IPS DF 4.7 (cell line): ENCODE results near the gene ADK.
"Not testable (repeated sequence)": the region's sequence is repeated elsewhere in the genome, so short reads cannot be mapped to it uniquely, and the experiment has no call there.

Experiments used
- DNase-seq: peaks from one replicate; pipeline ENCODE4 v3.0.0-alpha.2; 2013; ENCODE audit warnings: low spot score; ENCODE audit errors: extremely low read depth

Gene ADK

DNA sequence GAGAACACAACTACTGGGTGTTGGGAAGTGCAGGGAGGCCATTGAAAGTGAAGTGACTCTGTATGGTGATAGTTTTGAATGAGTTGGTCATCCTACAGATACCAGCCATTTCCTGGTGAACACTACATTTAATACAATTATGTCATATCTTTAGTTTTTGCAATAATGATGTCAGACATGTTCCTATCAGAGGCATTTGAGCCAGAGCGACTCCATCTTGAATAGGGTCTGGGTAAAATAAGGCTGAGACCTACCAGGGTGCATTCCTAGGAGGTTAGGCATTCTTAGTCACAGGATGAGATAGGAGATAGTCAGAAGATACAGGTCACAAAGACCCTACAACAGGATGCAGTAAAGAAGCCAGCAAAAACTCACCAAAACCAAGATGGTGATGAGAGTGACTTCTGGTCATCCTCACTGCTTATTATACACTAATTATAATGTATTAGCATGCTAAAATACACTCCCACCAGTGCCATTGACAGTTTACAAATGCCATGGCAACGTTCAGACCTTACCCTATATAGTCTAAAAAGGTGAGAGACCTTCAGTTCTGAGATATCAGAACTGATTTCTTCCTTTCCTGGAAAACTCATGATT lies 28.2 kb downstream of the ADK start:
- DNase-seq, result no peak

DNA sequence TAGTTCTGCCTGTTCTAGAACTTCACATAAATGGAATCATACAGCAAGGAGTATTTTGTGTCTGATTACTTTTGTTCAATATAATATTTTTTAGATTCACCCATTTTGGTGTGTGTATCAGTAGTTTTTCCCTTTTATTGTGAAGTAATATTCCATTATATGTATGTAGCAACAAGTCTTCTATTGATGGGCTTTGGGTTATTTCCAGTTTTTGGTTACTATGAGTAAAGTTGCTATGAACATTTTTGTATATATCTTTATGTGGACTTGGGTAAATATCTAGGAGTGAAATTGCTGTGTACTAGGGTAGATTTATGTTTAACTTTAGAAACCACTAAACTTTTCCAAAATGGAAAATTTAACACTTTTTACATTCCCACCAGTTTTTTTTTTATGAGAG lies 35.7 kb downstream of the ADK start:
- DNase-seq, result no peak

DNA sequence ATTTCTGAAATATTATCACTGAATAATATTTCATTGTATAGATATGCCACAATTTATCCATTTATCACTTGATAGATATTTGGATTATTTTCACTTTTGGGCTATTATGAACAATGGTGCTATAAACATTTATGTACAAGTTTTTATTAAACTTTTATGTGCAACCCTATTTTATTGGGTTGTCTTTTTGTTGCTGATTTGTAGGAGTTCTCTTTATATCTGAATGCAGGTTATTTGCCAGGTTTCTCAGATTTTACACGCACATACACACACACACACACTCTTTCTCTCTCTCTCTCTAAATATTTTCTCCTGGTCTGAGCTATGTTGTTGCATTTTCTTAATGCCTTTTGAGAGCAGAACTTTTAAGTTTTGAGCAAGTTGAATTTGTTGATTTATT lies 36.2 kb downstream of the ADK start:
- DNase-seq, result no peak

DNA sequence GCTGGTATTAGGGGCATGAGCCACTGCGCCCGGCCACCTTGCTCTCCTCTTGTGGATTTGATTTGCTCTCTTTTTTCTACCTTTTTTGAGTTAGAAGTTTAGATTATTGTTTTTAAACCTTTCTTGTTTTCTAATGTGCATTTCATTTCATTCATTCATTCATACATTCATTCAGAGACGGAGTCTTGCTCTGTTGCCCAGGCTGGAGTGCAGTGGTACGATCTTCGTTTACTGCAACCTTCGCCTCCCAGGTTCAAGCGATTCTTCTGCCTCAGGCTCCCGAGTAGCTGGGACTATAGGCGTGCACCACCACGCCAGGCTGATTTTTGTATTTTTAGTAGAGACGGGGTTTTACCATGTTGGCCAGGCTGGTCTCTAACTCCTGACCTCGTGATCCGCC lies 37.6 kb downstream of the ADK start:
- not testable (repeated sequence) for DNase-seq

DNA sequence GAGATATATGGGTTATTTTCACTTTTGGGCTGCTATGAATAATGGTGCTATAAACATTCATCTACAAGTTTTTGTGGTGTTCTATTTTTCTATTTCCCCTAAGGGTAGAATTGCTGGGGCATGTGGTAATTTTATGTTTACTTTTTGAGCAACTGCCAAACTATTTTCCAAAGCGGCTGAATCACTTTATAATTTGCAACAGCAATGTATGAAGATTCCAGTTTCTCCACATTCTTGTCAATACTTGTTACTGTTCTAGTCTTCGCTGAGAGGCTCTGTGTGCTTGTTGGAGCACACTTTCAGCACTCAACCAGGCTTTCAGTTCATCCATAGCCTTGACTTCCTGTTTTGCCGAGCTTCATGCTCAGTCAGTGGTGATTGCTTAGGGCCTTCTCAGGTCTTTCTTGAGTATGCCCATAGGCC lies 39.0 kb downstream of the ADK start:
- no peak for DNase-seq

DNA sequence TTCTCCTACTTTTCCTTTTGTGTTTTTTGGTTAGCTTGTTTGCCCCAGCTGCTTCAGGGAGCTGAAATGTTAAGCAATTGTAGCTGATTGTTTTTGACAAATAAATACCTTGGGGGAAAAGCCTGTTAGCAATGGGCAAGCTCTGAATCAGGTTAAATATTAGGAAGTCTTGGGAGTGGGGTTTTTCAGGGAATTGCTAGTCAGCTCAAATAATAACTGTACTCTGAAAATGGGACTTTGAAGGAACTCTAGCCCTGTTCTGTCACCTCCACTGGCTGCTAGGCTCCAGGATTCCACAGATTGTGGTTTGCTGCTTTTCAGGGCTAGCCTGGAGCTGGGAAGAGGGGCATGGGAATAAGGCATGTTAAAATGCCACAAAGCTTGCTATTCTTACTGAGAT lies 39.5 kb downstream of the ADK start:
- no peak for DNase-seq

DNA sequence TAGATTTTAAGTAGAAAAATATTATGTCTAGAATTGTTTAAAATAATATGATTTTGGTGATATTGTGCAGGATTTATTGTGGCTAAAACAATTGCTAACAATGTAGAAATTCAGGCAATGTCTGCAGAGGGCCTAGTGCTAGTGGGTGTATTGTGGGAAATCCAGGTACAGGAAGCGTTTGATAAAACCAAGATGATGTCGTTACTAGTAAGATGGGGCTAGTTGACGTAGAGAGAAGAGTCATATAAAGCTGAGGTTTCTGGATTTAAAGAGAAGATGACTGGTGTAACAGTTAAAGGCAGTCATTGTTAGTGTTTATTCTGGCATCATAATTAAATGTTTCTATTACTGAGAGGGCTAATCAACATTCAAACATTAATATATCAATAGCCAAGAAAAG lies 43.5 kb downstream of the ADK start:
- DNase-seq, result no peak

DNA sequence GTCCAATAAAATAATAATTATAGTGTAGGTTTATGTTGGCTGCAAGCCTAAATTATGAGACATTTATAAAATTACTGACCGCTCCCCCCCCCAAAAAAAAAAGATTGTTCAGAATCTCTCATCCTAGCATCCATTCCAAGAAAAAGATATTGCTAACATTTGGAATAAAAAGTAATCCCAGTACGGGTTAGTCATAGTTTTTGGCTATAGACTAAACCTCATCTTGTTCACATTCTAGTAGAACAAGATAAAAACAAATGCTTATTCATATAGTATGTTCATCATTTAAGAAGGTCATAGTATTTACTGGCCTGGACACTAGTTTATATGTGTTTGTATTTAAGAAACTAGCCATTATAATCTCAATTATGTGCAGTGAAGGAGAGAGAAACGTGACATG lies 44.0 kb downstream of the ADK start:
- DNase-seq, result no peak

DNA sequence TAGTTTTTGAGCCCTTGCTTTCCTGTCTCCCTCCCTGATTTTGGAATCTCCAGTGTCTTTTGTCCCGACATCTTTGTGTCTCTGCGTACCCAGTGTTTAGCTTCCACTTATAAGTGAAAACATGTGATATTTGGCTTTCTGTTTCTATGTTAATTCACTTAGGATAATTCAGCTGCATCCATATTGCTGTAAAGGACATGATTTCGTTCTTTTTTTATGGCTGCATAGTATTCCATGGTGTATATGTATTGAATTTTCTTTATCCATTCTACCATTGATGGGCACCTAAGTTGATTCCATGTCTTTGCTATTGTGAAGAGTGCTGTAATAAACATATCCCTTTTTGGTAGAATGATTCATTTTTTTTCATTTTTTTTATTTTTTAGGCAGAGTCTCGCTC lies 48.3 kb downstream of the ADK start:
- no peak for DNase-seq

DNA sequence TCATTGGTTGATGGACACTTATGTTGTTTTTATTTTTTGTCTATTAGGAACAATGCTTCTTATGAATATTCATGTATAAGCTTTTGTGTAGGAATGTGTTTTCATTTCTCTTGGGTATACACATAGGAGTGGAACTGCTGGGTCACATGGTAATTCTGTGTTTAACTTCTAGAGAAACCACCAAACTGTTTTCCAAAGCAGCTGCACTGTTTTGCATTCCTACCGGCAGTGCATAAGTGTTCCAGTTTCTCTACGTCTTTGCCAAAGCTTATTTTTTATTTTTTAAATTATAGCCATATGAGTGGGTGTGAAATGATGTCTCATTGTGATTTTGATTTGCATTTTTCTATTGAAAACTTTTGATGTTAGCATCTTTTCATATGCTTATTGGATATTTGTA lies 51.3 kb downstream of the ADK start:
- no peak for DNase-seq

DNA sequence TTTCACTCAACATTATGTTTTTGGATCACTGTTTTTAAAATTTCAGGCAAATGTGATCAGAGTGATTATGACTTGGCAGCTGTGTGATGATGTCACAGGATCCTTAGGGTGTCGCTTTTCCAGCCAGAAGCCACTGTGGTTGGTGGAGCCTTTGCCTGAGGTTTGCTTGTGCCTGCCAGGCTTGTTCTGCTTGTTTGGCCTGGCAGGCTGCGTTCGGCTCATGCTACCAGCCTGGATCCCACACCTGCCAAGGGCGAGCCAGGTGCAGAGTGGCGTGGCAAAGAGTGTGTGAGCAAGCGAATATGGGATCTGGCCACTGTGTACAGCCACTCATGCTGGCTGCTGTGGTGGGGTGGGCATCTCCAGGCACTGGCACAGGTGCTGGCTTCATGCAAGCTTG lies 55.7 kb downstream of the ADK start:
- no peak for DNase-seq

DNA sequence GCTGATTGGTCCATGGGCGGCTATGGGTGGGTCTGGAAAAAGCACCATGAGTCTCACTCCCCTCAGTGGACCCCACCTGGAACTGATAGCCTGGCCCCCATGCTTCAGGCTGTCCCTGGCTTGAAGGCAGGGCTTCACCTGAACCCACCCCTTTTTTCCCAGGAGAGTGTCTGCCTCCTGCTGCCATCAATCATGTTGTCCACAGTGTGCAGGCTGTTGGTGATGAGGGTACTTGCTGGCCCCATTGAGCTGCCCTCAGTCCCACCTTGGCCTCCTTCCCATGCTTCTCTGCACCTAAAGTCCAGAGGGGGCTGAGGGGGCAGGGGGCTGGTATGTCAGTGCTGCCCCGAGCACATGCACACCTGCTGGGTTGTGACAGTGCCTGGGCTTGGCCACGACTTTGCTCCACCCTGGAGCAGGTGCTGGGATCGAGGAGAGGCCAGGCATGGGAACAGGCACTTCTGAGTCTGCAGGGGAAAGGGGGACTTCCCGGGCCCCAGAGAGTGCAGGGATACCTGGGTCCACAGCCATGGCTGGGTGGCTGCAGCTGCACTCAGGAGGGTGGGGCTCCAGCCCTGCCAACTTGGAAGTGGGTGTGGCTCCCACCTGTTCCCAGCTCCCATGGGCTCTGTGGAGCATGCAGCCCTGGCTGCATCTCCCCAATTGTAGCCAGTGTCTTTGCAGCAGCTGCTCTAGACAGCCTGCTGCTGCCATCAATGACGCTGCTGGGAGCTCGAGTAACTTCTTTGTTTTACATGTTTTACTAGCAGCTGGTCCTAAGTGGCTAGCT lies 56.9 kb downstream of the ADK start:
- no peak for DNase-seq

DNA sequence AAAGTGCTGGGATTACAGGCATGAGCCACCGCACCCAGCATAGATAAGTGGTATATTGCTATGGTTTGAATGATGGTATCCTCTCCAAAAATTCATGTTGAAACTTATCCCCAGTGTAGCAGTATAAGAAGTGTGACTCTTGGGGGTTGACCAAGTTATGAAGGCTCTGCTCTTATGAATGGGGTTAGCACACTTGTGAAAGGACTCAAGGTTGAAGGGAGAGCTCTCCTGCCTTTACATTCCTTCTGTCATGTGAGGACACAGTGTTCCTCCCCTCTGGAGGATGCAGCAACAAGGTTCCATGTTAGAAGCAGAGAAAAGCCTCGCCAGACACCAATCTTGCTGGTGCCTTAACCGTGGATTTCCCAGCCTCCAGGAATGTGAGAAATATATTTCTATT lies 58.0 kb downstream of the ADK start:
- no peak for DNase-seq

DNA sequence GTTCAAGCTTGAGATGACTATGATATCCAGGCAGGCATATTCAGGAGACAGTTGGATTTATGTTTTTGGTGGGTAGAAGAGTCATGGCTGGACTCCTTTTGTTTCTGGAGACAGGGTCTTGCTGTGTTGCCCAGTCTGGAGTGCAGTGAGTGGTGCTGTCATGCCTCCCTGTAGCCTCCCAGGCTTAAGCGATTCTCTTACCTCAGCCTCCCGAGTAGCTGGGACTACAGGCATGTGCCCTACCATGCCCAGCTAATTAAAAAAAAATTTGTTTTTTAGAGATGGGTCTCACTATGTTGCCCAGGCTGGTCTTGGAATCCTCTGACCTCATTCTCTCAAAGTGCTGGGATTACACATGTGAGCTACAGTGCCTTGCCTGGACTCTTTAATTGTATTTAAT lies 62.0 kb downstream of the ADK start:
- no peak for DNase-seq

DNA sequence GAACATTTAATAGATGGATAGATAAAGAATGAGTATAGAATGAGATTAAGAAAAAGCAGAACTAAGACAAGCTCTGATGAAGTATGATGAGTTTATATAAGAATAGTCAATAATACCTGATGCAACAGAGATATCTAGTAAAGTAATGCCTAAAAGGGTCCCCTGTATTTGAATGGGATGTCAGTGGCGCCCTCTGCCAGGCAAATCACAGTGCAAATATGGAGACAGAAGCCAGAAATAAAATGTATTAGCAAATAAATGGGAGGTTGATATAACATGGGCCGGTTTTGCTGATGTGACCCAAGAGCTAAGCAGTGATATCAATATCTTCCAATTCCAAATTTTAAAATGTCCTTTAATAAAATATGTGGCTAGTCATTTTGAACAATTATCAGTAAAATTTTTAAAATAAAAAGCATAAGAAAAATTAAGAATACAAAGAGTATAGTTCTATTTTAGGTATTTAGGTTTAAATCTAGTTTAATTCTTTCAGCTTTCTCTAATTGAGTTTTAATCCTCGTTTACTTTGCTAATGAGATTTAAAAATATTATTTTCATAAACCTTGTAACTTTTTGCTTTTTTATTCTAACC lies 62.6 kb downstream of the ADK start:
- no peak for DNase-seq

DNA sequence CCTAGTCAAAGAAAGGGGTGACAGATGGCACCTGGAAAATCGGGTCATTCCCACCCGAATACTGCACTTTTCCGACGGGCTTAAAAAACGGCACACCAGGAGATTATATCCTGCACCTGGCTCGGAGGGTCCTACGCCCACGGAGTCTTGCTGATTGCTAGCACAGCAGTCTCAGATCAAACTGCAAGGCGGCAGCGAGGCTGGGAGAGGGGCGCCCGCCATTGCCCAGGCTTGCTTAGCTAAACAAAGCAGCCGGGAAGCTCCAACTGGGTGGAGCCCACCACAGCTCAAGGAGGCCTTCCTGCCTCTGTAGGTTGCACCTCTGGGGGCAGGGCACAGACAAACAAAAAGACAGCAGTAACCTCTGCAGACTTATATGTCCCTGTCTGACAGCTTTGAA lies 66.1 kb downstream of the ADK start:
- DNase-seq, result not testable (repeated sequence)

DNA sequence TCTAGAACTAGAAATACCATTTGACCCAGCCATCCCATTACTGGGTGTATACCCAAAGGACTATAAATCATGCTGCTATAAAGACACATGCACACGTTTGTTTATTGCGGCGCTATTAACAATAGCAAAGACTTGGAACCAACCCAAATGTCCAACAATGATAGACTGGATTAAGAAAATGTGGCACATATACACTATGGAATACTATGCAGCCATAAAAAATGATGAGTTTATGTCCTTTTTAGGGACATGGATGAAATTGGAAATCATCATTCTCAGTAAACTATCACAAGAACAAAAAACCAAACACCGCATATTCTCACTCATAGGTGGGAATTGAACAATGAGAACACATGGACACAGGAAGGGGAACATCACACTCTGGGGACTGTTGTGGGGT lies 71.4 kb downstream of the ADK start:
- not testable (repeated sequence) for DNase-seq

DNA sequence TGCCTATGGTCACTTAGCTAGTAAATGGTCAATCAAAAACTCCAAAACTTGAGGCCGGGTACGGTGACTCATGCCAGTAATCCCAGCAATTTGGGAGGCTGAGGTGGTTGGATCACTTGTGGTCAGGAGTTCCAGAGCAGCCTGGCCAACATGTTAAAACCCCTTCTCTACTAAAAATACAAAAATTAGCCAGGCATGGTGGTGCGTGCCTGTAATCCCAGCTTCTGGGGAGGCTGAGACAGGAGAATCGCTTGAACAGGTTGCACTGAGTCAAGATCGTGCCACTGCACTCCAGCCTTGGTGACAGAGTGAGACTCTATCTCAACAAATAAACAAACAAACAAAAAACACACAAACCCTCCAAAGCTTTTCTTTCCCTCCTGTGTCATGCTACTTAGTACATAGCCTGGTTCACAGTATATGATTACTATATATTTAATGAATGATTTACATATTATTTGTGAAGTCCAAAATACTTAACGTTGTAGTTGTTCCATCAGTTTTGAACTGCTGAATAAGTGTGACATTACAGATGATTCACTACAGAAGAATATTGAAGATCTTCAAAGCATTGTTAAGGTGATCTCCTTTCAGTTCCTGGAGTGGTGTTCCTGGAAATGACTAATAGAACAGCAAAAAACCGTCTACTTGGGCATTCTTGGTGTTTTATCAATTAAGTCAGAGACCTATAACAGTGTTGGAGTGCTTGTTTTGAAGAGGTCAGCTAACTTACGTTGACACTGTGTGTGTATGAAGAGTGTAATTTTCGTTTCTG lies 72.9 kb downstream of the ADK start:
- no peak for DNase-seq

DNA sequence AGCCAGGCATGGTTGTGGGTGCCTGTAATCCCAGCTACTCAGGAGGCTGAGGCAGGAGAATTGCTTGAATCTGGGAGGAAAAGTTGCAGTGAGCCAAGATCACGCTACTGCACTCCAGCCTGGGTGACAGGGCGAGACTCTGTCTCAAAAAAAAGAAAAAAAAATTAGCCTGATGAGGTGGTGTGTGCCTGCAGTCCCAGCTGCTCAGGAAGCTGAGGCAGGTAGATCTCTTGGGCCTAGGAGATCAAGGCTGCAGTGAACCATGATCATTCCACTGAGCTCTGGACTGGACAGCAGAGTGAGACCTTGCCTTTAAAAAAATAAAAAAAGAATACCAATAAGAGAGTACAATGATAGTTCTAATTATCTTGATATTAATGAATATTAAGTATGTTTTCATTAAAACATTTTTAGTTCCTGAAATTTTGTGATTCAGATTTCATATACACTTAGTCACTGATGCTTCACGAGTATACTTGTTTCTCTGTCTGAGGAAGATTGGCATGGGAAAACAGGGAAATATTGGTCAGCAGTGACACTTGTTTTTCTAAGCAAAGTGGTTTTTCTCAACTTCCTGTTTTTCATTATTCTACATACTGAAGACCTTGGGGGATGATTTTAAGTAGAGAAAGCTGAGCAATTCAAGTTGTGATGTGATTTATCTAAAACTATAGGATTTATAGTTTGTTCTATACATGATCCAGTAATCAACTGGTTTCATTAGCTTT lies 76.8 kb downstream of the ADK start:
- DNase-seq, result no peak

DNA sequence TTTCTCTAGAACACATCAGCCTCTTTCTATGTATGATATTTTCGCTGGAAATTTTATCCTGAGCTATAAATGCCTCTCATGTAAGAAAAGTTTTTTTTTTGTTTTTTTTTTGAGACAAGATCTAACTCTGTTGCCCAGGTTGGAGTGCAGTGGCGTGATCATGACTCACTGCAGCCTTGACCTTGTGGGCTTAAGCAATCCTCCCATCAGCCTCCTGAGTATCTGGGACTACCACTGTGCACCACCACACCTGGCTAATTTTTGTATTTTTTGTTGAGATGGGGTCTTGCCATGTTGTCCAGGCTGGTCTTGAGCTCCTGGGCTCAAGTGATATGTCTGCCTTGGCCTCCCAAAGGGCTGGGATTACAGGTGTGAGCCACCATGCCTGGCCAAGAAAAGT lies 80.4 kb downstream of the ADK start:
- DNase-seq, result no peak

DNA sequence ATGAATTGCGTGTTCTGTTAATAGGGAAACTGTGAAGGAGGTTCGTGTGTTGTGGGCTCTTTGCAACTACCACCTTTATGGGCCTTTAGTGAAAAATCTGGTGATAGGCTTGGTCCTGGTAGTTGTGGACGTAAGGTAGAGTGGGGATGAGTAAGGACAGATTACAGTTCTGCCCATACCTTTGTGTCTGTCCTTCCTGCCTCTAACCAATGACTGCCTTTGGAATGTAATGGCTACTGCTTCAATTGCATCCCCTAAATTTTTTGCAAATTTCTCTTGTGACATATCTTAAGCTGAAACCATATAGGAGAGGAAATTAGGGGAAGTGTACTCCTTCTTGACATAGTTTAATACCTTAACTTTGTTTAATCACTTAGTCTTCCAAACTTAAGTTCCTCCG lies 82.3 kb downstream of the ADK start:
- DNase-seq, result no peak

DNA sequence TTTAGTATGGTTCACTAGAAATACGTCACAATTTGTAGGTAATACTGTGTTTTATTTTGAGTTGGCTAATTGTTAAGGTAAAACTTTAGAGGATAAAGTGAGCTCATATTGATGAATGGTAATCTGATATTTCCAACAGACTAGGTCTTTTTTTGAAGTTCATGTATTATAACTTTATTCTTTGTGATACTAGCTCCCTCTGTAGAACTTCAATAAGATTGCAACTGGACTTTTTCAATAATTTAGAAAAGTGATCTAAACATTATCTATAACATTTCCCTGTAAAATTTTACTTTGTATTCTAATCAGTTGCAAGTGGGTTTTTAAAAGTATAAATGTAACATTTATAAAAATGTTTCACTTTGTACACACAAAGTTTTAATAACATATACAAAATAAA lies 83.5 kb downstream of the ADK start:
- DNase-seq, result no peak
